Measurements from ENCODE around the gene NMNAT3.

NMNAT3 gene

DNA sequence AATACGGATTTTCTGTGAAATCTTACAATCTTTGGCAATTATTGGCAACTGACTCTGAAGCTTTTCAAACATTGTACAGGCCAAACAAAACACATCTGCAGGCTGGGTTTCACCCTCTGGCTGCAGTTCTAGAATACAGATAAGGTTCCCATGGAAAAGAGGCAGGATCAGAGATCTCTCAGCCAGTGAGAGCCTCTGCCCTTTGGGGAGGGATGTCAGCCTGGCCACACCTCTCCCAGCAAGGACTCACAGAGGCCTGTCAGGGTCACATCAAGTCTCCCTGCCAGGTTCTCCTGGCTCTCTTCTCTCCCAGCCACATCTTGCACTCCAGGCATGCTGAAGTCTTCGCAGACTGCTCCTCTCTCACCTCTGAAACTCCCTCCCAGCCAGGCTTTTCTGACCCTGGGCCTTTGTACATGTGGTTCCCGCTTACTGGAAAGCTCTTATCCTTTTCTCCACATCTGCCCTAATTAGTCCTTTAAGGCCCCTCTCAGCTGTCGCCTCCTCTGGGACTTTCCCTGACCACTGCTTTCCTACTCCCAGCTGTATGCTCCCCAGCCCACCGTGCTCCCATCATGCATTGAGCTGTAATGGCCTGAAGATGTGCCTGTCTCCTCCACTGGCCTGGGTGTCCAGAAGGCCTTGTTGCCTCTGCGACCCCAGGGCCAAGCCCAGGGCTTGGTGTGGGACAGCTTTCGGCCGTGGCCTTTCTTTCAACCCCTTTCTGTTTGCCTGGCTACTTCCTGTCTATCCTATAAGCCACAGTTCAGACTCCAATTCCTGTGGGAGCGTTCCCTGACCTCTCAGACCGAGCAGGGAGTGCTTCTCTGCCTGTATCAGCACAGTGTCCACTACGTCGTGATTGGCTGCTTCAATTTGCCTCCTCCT, 142.5 kb downstream of the NMNAT3 start:
- Histone ChIP-seq H3K9ac (ENCODE audit: insufficient read length) (no peak overlapping the region), H3K4me3 (peak overlapping the region; percentile 57), H3K9me3 (ENCODE audit: low read depth, low read length) (no peaks in the 10 kb centered on the region), H3K27ac (peak overlapping the region; percentile 96; the same call in 1 of the 2 replicates), H3K36me3 (ENCODE audit: insufficient read depth, low read length) (no peaks in the 10 kb centered on the region)
- DNase-seq (ENCODE audit: low read depth, low spot score) = no peak
- TF ChIP-seq FOXP2 (optimal IDR thresholded peaks at IDR 0.05; ENCODE audit: control extremely low read depth, extremely low read length, insufficient read depth) = no peak
- TF ChIP-seq POLR2AphosphoS5 (IDR thresholded peaks at IDR 0.05; ENCODE audit: borderline replicate concordance, low read depth, low read length) = no peak
- no peak for TF ChIP-seq EZH2 (IDR thresholded peaks at IDR 0.05)

DNA sequence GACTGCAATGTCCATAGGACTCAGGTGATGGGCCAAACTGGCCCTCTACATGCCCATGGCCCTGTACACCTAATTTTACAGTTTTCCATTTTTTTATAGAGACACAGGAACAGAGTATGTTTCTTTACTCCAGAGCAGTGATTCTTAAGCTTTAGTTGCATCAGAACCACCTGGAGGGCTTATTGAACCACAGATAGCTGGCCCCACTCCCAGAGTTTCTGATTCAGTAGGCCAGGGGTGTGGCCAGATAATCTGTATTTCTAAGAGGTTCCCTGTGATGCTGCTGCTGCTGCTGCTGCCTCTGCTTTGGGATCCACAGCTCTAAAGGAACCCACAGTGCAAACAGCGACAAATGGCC, 143.3 kb downstream of the NMNAT3 start:
- Histone ChIP-seq H3K27ac (peak overlapping the region; percentile 96), H3K9me3 (ENCODE audit: low read depth, low read length) (no peaks in the 10 kb centered on the region), H3K9ac (ENCODE audit: insufficient read length) (peak overlapping the region; percentile 30), H3K4me3 (peak overlapping the region; percentile 57), H3K36me3 (ENCODE audit: insufficient read depth, low read length) (no peaks in the 10 kb centered on the region)
- peak; percentile 88 for DNase-seq (ENCODE audit: low read depth, low spot score)
- TF ChIP-seq EZH2 (IDR thresholded peaks at IDR 0.05) (no peak), POLR2AphosphoS5 (IDR thresholded peaks at IDR 0.05; ENCODE audit: borderline replicate concordance, low read depth, low read length) (no peak), FOXP2 (optimal IDR thresholded peaks at IDR 0.05; ENCODE audit: control extremely low read depth, extremely low read length, insufficient read depth) (no peak)

DNA sequence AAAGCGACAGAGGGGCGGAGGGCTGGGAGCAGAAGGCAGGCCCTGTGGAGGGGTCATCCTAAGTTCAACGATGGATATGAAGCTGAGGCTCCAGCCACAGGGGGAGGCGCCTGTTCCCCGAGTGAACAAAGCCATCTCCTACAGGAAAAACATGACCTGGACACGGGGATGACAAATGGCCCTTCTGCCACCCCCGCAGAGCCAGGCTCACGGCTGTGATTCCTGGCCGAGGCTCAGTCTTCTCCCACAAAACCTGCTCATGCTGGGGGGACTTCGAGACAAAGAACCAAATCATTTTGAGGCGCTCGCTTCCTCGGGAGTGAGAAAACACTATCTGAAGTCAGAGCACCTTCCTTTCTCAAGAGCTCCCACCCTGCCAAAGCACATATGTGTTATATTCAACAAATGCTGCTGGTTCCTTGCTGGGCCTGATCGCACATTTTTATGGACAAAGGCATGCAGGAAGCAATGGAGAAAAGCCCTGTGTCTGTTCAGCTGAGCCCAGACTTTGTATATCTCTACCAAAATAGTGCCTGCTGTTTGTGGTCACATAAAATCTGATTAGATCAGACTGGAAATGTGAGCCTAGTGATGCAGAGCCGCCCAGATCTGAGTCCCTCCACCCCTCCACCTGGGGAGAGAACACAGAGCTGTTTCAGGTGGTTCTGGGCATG, 143.9 kb downstream of the NMNAT3 start:
- peak; percentile 77 for DNase-seq (ENCODE audit: low read depth, low spot score)
- H3K4me3 ChIP-seq = peak overlapping the region; percentile 57
- no peak for TF ChIP-seq FOXP2 (optimal IDR thresholded peaks at IDR 0.05; ENCODE audit: control extremely low read depth, extremely low read length, insufficient read depth)
- peak; percentile 22; the same call in 1 of the 2 replicates for TF ChIP-seq POLR2AphosphoS5 (IDR thresholded peaks at IDR 0.05; ENCODE audit: borderline replicate concordance, low read depth, low read length)
- peak overlapping the region; percentile 30 for H3K9ac ChIP-seq (ENCODE audit: insufficient read length)
- H3K36me3 ChIP-seq (ENCODE audit: insufficient read depth, low read length) = no peaks in the 10 kb centered on the region
- peak overlapping the region; percentile 96 for H3K27ac ChIP-seq
- H3K9me3 ChIP-seq (ENCODE audit: low read depth, low read length) = no peaks in the 10 kb centered on the region

DNA sequence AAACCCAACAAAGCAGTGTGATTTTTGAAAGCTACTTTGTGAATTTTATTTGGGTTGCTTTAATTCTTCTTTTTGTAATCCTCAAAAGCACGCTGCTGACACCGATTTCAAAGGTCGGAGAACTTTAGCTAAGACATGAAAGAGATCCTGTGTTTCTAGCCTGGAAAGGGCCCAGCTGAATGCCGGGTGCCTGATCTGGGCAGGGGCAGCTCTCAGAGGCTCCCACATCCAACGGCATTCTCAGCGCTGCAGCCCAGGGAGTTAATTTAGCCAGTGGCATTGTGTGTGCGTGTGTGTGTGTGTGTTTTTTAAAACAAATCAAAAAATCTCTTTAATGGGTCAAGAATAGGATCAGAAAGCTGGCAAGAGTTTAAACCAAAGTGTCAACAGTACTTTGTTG, 144.8 kb downstream of the NMNAT3 start:
- Histone ChIP-seq H3K36me3 (ENCODE audit: insufficient read depth, low read length) (no peaks in the 10 kb centered on the region), H3K4me3 (no peak overlapping the region), H3K9ac (ENCODE audit: insufficient read length) (no peak overlapping the region), H3K9me3 (ENCODE audit: low read depth, low read length) (no peaks in the 10 kb centered on the region), H3K27ac (0 out of 2 replicates have a peak overlapping the region, but pooled peaks have one; percentile 1)
- no peak for DNase-seq (ENCODE audit: low read depth, low spot score)
- TF ChIP-seq FOXP2 (optimal IDR thresholded peaks at IDR 0.05; ENCODE audit: control extremely low read depth, extremely low read length, insufficient read depth) (no peak), POLR2AphosphoS5 (IDR thresholded peaks at IDR 0.05; ENCODE audit: borderline replicate concordance, low read depth, low read length) (no peak), EZH2 (IDR thresholded peaks at IDR 0.05) (no peak)

DNA sequence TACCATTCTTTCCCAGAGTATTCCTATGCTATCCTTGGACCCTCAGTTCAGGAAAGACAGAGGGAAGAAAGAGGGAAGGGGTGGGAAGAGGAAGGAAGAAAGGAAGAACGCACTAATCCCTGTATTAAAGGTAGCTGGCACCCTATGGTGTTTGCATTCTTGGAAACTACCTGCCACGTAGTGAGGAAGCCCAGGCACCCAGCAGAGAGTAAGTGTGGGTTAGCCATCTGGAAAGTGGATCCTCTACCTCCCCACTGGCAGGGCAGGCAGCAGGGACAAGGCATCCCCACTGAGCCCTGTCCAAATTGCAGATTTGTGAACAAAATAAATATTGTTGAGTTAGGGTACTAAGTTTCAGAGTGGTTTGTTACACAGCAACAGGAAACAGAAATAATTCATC, 147.1 kb downstream of the NMNAT3 start:
- no peak overlapping the region for H3K9ac ChIP-seq (ENCODE audit: insufficient read length)
- DNase-seq (ENCODE audit: low read depth, low spot score) = no peak
- no peak for TF ChIP-seq POLR2AphosphoS5 (IDR thresholded peaks at IDR 0.05; ENCODE audit: borderline replicate concordance, low read depth, low read length)
- TF ChIP-seq FOXP2 (optimal IDR thresholded peaks at IDR 0.05; ENCODE audit: control extremely low read depth, extremely low read length, insufficient read depth) = no peak
- TF ChIP-seq EZH2 (IDR thresholded peaks at IDR 0.05) = no peak
- no peaks in the 10 kb centered on the region for H3K9me3 ChIP-seq (ENCODE audit: low read depth, low read length)
- no peak overlapping the region for H3K27ac ChIP-seq
- H3K4me3 ChIP-seq = no peak overlapping the region
- H3K36me3 ChIP-seq (ENCODE audit: insufficient read depth, low read length) = no peaks in the 10 kb centered on the region

DNA sequence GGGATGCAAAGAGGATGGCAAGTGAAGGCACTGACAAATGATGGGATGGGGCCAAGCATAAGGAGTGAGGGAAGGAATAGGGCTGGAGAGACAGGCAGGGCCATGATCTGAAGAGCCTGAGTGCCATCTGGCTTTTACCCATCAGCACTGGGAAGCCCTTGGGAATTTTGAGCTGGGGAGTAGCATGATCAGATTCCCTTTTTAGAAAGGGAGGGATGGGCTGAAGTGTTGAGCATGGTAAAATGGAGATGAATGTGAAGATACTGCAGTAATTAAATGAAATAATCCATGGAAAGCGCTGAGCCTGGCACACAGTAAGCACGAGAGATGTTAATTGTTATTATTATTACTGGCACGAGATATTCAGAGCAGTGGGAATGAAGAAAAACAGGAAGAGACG, 148.1 kb downstream of the NMNAT3 start:
- Histone ChIP-seq H3K9ac (ENCODE audit: insufficient read length) (no peak overlapping the region), H3K36me3 (ENCODE audit: insufficient read depth, low read length) (no peaks in the 10 kb centered on the region), H3K4me3 (no peak overlapping the region), H3K27ac (no peak overlapping the region), H3K9me3 (ENCODE audit: low read depth, low read length) (no peaks in the 10 kb centered on the region)
- no peak for TF ChIP-seq FOXP2 (optimal IDR thresholded peaks at IDR 0.05; ENCODE audit: control extremely low read depth, extremely low read length, insufficient read depth)
- no peak for TF ChIP-seq POLR2AphosphoS5 (IDR thresholded peaks at IDR 0.05; ENCODE audit: borderline replicate concordance, low read depth, low read length)
- TF ChIP-seq EZH2 (IDR thresholded peaks at IDR 0.05) = no peak
- DNase-seq (ENCODE audit: low read depth, low spot score) = no peak

DNA sequence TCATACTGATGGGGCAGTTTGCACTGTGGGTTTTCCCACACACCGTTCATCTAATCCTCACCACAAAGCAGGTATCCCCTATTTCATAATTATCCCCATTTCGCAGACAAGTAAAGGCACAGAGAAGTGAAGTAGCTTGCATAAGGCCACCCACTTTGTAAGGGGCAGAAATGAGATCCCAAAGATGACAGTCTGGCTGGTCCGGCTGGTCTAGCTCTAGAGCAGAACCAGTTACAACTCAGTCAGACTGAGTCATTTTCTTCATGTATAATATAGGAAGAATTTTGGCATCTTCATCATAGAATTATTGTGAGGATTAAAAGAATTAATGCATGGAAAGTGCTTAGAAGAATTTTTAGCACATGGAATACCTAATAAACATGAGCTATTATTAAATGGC, 148.8 kb downstream of the NMNAT3 start:
- H3K9ac ChIP-seq (ENCODE audit: insufficient read length) = no peak overlapping the region
- no peaks in the 10 kb centered on the region for H3K36me3 ChIP-seq (ENCODE audit: insufficient read depth, low read length)
- no peaks in the 10 kb centered on the region for H3K9me3 ChIP-seq (ENCODE audit: low read depth, low read length)
- DNase-seq (ENCODE audit: low read depth, low spot score) = no peak
- TF ChIP-seq FOXP2 (optimal IDR thresholded peaks at IDR 0.05; ENCODE audit: control extremely low read depth, extremely low read length, insufficient read depth) = no peak
- no peak for TF ChIP-seq POLR2AphosphoS5 (IDR thresholded peaks at IDR 0.05; ENCODE audit: borderline replicate concordance, low read depth, low read length)
- TF ChIP-seq EZH2 (IDR thresholded peaks at IDR 0.05) = no peak
- H3K27ac ChIP-seq = no peak overlapping the region
- H3K4me3 ChIP-seq = no peak overlapping the region

DNA sequence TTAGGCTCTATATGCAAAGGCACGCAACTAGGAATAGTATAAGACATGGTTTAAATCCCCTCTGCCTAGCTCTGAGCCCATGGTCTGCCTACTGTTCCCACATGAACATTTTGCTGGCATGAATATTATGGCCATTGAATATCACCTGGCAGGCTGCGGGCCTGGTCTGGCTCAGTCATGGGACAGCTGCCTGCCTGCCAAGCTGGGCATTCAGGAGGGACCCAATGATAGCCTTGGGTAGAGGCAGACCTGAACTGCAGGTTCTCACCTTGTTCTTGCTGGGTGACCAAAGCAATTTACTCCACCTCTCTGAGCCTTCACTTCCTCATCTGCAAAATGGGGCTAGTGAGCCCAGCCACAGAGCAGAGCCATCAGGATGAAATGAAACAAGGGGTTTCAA, 149.5 kb downstream of the NMNAT3 start:
- no peak for DNase-seq (ENCODE audit: low read depth, low spot score)
- Histone ChIP-seq H3K4me3 (no peak overlapping the region), H3K27ac (no peak overlapping the region), H3K9ac (ENCODE audit: insufficient read length) (no peak overlapping the region), H3K9me3 (ENCODE audit: low read depth, low read length) (no peaks in the 10 kb centered on the region), H3K36me3 (ENCODE audit: insufficient read depth, low read length) (no peaks in the 10 kb centered on the region)
- TF ChIP-seq FOXP2 (optimal IDR thresholded peaks at IDR 0.05; ENCODE audit: control extremely low read depth, extremely low read length, insufficient read depth) (no peak), EZH2 (IDR thresholded peaks at IDR 0.05) (no peak), POLR2AphosphoS5 (IDR thresholded peaks at IDR 0.05; ENCODE audit: borderline replicate concordance, low read depth, low read length) (no peak)

All from SK-N-MC (cell line).